H54 (cell line): ENCODE data around the gene EMP2.
"Not testable (repeated sequence)": the region's sequence is repeated elsewhere in the genome, so short reads cannot be mapped to it uniquely, and the experiment has no call there.

ENCODE experiments used
- DNase-seq: peaks from one replicate; pipeline ENCODE4 v3.0.0; 2011; ENCODE audit warnings: low spot score, mixed read lengths; ENCODE audit not compliant: insufficient read length
- FAIRE-seq: peaks from 3 replicates; lab custom pipeline; 2011; peaks lifted over from hg19 to GRCh38; lab: Jason Lieb, UNC
- POLR2A ChIP-seq: IDR thresholded peaks from 2 replicates; pipeline ENCODE4 v1.6.1; 2011; ENCODE audit warnings: low read depth, mild to moderate bottlenecking, low read length

Gene EMP2

GRCh38 chr16:10539793-10540192 is 40.6 kb downstream of the EMP2 start:
- TF ChIP-seq POLR2A, result no peak
- no peak for FAIRE-seq

DNA sequence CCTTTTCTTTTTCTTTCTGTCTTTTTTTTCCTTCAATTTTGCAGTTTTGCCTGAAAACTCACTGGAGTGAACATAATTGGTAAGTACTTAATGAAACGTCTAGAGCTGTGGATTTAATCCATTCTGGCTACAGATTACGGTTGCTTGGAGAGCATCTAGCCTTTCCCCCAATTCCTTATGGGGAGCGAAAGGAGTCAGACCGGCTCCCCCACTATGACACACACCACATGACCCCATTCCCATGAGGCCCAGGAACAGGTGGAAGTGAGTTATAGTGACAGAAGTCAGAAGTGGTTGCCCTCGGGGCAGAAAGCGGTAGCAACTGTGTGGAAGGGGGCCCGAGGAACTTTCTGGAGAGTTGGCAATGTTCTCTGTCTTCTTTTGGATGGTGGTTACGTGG is 41.2 kb downstream of the EMP2 start:
- no peak for DNase-seq
- no peak for TF ChIP-seq POLR2A
- no peak for FAIRE-seq

More at GRCh38 chr16:10539793-10540192, 40.6 kb downstream of the EMP2 start:
- no peak for DNase-seq

DNA sequence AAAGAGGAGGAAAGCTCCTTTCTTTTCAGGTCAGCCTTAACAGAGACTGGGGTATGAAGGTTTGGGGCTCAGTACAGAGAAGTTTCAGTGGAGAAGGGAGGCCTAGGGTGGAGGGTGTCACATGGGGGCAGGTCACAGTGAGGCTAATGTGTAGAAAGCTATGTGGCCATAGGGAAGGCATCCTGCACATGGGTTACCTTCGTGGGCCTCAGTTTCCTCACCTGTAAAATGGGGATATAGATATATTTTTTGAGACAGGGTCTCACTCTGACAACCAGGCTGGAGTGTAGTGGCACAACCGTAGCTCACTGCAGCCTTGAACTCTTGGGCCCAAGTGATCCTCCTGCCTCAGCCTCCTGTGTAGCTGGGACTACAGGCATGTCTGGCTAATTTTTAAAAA is 41.8 kb downstream of the EMP2 start:
- TF ChIP-seq POLR2A, result no peak
- no peak for DNase-seq
- FAIRE-seq, result no peak

DNA sequence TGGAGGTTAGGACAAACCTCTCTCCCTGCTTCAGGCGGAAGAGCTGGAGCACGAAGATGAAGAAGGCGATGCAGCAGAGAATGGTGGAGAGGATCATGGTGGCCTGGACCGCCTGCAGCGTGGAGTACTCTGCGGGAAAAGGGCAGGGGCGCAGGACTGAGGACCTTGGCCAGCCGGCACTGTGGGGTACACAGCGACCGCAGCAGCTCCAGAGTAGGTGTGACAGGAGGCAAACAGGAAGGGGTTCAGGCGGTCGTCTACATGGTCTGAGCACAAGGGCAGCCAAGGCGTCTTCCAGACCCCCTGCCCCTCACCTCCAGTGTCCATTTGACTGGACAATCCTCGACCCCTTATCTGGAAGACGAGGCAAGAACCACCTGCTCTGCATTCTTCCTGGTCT is 42.5 kb downstream of the EMP2 start:
- DNase-seq (no peak), FAIRE-seq (no peak)
- no peak for TF ChIP-seq POLR2A

- FAIRE-seq (no peak), DNase-seq (no peak)
- TF ChIP-seq POLR2A, result no peak
Measured at GRCh38 chr16:10536814-10537389, 43.5 kb downstream of the EMP2 start.

GRCh38 chr16:10536328-10536727 is 44.1 kb downstream of the EMP2 start:
- not testable (repeated sequence) for FAIRE-seq, DNase-seq

DNA sequence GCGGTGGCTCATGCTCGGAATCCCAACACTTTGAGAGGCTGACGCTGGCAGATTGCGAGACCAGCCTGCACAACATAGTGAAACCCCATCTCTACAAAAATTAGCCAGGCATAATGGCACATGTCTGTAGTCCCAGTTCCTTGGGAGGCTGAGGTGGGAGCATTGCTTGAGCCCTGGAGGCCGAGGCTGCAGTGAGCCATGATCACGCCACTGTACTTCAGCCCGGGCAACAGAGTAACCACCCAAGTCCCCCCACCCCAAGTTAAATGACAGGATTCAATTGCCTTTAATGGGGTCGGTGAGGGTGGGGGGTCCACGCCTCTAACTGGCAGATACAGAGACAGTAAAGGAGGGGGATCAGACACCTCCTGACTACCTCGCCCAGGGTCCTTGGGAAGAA is 44.9 kb downstream of the EMP2 start:
- no peak for DNase-seq
- no peak for TF ChIP-seq POLR2A
- no peak for FAIRE-seq

GRCh38 chr16:10534748-10535147 is 45.6 kb downstream of the EMP2 start:
- no peak for FAIRE-seq
- DNase-seq, result no peak
- no peak for TF ChIP-seq POLR2A

- peak; percentile 23 for DNase-seq
- not testable (repeated sequence) for FAIRE-seq
Measured at GRCh38 chr16:10533612-10534011, 46.8 kb downstream of the EMP2 start.

- no peak for TF ChIP-seq POLR2A
- no peak for DNase-seq
- FAIRE-seq, result no peak
Measured at GRCh38 chr16:10531582-10531981, 48.8 kb downstream of the EMP2 start.

DNA sequence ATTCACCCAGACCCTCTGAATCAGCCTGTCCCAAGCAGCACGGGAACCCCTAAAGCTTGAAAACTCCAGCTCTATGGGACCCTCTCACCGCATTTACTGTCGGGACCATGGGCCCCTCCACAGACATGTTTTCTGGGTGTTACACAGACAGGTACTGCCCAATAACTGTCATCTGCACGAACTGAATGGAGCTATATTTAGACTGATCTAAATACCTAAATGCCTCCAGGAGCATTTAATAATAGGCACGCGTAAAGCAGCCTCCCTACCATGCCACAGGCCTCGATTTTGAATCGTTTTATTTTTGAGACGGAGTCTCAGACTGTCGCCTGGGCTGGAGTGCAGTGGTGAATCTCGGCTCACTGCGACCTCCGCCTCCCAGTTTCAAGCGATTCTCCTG is 49.7 kb downstream of the EMP2 start:
- DNase-seq, result no peak
- TF ChIP-seq POLR2A, result no peak
- FAIRE-seq, result no peak

DNA sequence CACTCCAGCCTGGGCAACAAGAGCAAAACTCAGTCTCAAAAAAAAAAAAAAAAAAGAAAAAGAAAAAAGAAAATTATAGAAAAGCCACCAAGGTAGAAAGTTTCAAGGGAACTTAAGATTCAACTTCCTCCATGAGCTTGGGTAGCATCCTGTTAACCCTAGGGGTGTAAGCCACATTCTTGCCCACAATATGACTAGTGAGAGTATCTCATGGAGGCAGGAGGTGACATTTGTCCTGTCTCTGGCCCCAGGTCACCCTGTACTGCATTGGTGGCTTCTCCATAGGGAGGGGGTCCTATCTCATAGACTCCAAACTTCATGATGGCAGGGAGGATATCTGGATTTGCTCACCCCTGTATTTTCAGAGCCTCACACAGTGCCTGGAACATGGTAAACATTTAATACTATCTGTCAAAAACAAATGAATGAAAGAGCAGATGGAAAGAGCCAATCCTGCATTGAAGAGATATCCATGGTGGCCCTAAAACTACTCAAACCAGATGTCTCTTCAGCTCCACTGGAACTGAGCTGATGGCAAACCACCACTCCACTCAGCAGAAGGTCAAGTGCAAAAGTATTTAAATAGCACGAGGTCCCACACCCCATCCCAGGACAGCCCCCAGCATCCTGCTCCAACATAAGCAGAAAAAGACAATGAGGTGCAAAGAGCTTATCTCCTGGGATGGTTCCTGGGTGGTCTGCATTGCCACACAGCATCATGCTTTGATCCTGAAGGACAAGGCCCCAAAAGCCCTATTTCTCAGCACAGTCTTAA is 50.3 kb downstream of the EMP2 start:
- FAIRE-seq, result no peak
- DNase-seq, result no peak
- no peak for TF ChIP-seq POLR2A

GRCh38 chr16:10528635-10529034 is 51.8 kb downstream of the EMP2 start:
- no peak for FAIRE-seq
- TF ChIP-seq POLR2A, result no peak
- no peak for DNase-seq

DNA sequence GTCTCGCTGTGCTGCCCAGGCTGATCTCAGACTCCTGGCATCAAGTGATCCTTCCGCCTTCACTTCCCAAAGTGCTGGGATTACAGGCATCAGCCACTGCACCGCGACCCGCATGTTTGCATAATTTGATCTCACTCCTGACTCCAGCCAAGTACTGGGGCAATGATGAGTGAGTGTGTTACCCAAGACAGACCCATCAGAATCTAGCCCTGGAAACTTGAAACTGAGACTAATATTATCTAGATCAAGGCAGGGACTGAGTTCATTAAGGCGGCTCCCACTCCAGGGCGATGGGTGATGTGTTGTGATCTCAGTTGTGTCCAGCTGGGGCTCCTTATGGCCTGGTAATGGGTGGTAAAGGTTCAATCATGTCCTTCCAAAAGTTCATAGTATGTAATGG is 53.4 kb downstream of the EMP2 start:
- DNase-seq (no peak), FAIRE-seq (no peak)
- TF ChIP-seq POLR2A, result no peak

DNA sequence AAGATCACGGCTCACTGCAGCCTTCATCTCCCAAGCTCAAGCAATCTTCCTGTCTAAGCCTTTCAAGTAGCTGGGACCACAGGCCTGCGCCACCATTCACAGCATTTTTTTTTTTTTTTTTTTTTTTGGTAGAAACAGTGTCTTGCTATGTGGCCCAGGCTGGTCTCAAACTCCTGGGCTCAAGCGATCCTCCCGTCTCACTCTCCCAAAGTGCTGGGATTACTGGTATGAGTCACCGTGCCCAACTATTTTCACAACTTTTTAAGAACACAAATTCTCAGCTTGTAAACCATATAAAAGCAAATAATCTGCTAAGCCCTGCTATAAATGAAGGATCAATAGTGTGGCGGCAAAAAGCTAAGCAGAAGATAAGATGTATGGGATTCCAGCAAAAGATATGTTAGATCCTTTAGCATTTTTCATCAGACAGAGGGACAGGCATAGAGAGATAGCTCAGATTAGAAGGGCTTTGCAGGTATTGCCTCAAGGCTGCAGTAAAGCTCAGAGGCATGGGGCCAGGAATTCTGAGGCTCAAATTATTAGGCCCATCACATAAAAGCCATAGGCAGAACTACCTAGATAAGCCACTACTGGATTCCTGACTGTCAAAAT is 55.1 kb downstream of the EMP2 start:
- no peak for DNase-seq
- no peak for TF ChIP-seq POLR2A
- FAIRE-seq, result no peak
